H9 (cell line): ENCODE results near the gene FREM1. TPM values are rescaled to one million over a fixed set of nuclear protein-coding genes. Genes with fewer than 3 reads are reported as not detected.

ENCODE experiments used
- DNase-seq: peaks from one replicate; pipeline ENCODE4 v3.0.0-alpha.2; 2017
- H2AFZ ChIP-seq: one replicate; pipeline ENCODE4 v1.6.1; 2013; ENCODE audit warnings: mild to moderate bottlenecking, low read length, control low read depth, moderate library complexity
- H2AK5ac ChIP-seq: 2 replicates; pipeline ENCODE4 v1.6.1; 2013; ENCODE audit warnings: low read length, control low read depth, mixed read lengths; ENCODE audit not compliant: insufficient read length
- H2BK120ac ChIP-seq: one replicate; pipeline ENCODE4 v1.6.1; 2013; ENCODE audit warnings: low read depth, mild to moderate bottlenecking, low read length, control low read depth, inconsistent platforms; ENCODE audit not compliant: poor library complexity, severe bottlenecking
- H2BK12ac ChIP-seq: 2 replicates; pipeline ENCODE4 v1.6.1; 2013; ENCODE audit warnings: low read length, control low read depth, mixed read lengths, low read depth; ENCODE audit not compliant: insufficient read length
- H2BK15ac ChIP-seq: 2 replicates; pipeline ENCODE4 v1.6.1; 2013; ENCODE audit warnings: low read depth, low read length, control low read depth
- H2BK20ac ChIP-seq: one replicate; pipeline ENCODE4 v1.6.1; 2013; ENCODE audit warnings: low read depth, mild to moderate bottlenecking, low read length, control low read depth, inconsistent platforms; ENCODE audit not compliant: poor library complexity, severe bottlenecking
- H2BK5ac ChIP-seq: 2 replicates; pipeline ENCODE4 v1.6.1; 2013; ENCODE audit warnings: low read length, control low read depth, mixed read lengths; ENCODE audit not compliant: insufficient read length
- H3K14ac ChIP-seq: 2 replicates; pipeline ENCODE4 v1.6.1; 2013; ENCODE audit warnings: low read length, control low read depth; ENCODE audit not compliant: insufficient read depth
- H3K18ac ChIP-seq: 2 replicates; pipeline ENCODE4 v1.6.1; 2013; ENCODE audit warnings: low read depth, mild to moderate bottlenecking, mixed read lengths, low read length, control low read depth; ENCODE audit not compliant: insufficient read length
- H3K23ac ChIP-seq: 2 replicates; pipeline ENCODE4 v1.6.1; 2013; ENCODE audit warnings: low read length, control low read depth, mixed read lengths, low read depth; ENCODE audit not compliant: insufficient read length
- H3K23me2 ChIP-seq: 2 replicates; pipeline ENCODE4 v1.6.1; 2013; ENCODE audit warnings: low read depth, mild to moderate bottlenecking, mixed read lengths, low read length, control low read depth; ENCODE audit not compliant: insufficient read length, poor library complexity, severe bottlenecking
- H3K27ac ChIP-seq: 2 replicates; pipeline ENCODE4 v1.5.1; 2013; ENCODE audit warnings: low read length, control low read depth, mixed read lengths, low read depth; ENCODE audit not compliant: insufficient read length
- H3K27me3 ChIP-seq: 2 replicates; pipeline ENCODE4 v1.6.1; 2013; ENCODE audit warnings: low read length, control low read depth, inconsistent platforms; ENCODE audit not compliant: insufficient read depth
- H3K4ac ChIP-seq: 2 replicates; pipeline ENCODE4 v1.6.1; 2013; ENCODE audit warnings: low read depth, mild to moderate bottlenecking, control low read depth, inconsistent platforms, low read length, moderate library complexity
- H3K4me1 ChIP-seq: 2 replicates; pipeline ENCODE4 v1.6.1; 2013; ENCODE audit warnings: low read length, control low read depth, inconsistent platforms; ENCODE audit not compliant: insufficient read depth
- H3K4me2 ChIP-seq: 2 replicates; pipeline ENCODE4 v1.6.1; 2013; ENCODE audit warnings: low read length, control low read depth, mixed read lengths; ENCODE audit not compliant: insufficient read length, insufficient read depth
- H3K56ac ChIP-seq: 2 replicates; pipeline ENCODE4 v1.6.1; 2013; ENCODE audit warnings: low read depth, mild to moderate bottlenecking, mixed read lengths, low read length, control low read depth; ENCODE audit not compliant: insufficient read length
- H3K79me1 ChIP-seq: 2 replicates; pipeline ENCODE4 v1.6.1; 2013; ENCODE audit warnings: low read depth, mild to moderate bottlenecking, moderate library complexity, low read length, control low read depth, inconsistent platforms; ENCODE audit not compliant: insufficient read depth, poor library complexity, severe bottlenecking
- H3K79me2 ChIP-seq: 2 replicates; pipeline ENCODE4 v1.6.1; 2013; ENCODE audit warnings: low read length, control low read depth, inconsistent platforms; ENCODE audit not compliant: insufficient read depth
- H3K9ac ChIP-seq: 2 replicates; pipeline ENCODE4 v1.6.1; 2013; ENCODE audit warnings: low read length, control low read depth, mixed read lengths; ENCODE audit not compliant: insufficient read length; ENCODE audit errors: extremely low read depth
- H3K9me3 ChIP-seq: one replicate; pipeline ENCODE4 v1.6.1; 2013; ENCODE audit warnings: low read depth, low read length, inconsistent platforms; ENCODE audit not compliant: control insufficient read depth
- H3T11ph ChIP-seq: one replicate; pipeline ENCODE4 v1.6.1; 2013; ENCODE audit warnings: mild to moderate bottlenecking, low read length, control low read depth, inconsistent platforms
- H4K20me1 ChIP-seq: one replicate; pipeline ENCODE4 v1.6.1; 2013; ENCODE audit not compliant: control insufficient read depth, insufficient read length, insufficient read depth
- H4K5ac ChIP-seq: 2 replicates; pipeline ENCODE4 v1.6.1; 2013; ENCODE audit warnings: low read depth, mild to moderate bottlenecking, mixed read lengths, low read length, control low read depth; ENCODE audit not compliant: insufficient read length
- H4K8ac ChIP-seq: replicated peaks from 2 replicates; pipeline ENCODE4 v1.6.1; 2013; ENCODE audit warnings: low read length, control low read depth, mixed read lengths, low read depth; ENCODE audit not compliant: insufficient read length
- H4K91ac ChIP-seq: 2 replicates; pipeline ENCODE4 v1.6.1; 2013; ENCODE audit warnings: low read depth, mild to moderate bottlenecking, moderate library complexity, mixed read lengths, low read length, control low read depth; ENCODE audit not compliant: insufficient read length
- H3K27ac Mint-ChIP-seq, 3 experiments: 2 replicates in 2 of 3; 3 replicates in 1 of 3; pipeline ENCODE4 v1.8.0; 2020 to 2021; ENCODE audit warnings: mixed read lengths in 3 of 3, mild to moderate bottlenecking in 1 of 3, moderate library complexity in 1 of 3
- H3K27me3 Mint-ChIP-seq: 2 replicates; pipeline ENCODE4 v1.8.0; 2021; ENCODE audit warnings: low read depth, mild to moderate bottlenecking, moderate library complexity, mixed read lengths
- H3K36me3 Mint-ChIP-seq, 3 experiments: 2 replicates in 2 of 3; 3 replicates in 1 of 3; pipeline ENCODE4 v1.8.0; 2020 to 2021; ENCODE audit warnings: low read depth in 3 of 3, mixed read lengths in 3 of 3; ENCODE audit not compliant: insufficient read depth in 1 of 3
- H3K4me1 Mint-ChIP-seq, 2 experiments: 2 replicates each; pipeline ENCODE4 v1.8.0; 2020; ENCODE audit warnings: mixed read lengths in 2 of 2
- H3K4me3 Mint-ChIP-seq, 2 experiments: 2 replicates in 1 of 2; 3 replicates in 1 of 2; pipeline ENCODE4 v1.8.0; 2020 to 2021; ENCODE audit warnings: mild to moderate bottlenecking in 2 of 2, mixed read lengths in 2 of 2, moderate library complexity in 1 of 2
- H3K9me3 Mint-ChIP-seq, 2 experiments: 2 replicates in 1 of 2; 3 replicates in 1 of 2; pipeline ENCODE4 v1.8.0; 2020; ENCODE audit warnings: mild to moderate bottlenecking in 2 of 2, mixed read lengths in 2 of 2, moderate library complexity in 1 of 2
- CTCF ChIP-seq: fragments of 200-600 bp; sonication (generic); conservative IDR thresholded peaks from 3 replicates; pipeline ENCODE4 v1.8.0; 2021; ENCODE audit warnings: antibody characterized with exemption, mild to moderate bottlenecking
- total RNA-seq: library from RNA; stranded (reverse); gene quantifications from 2 replicates; pipeline ENCODE4 v1.2.1, GENCODE V29; 2021

Gene FREM1
- total RNA-seq, 1 experiment from 2014 or later = 0.44 TPM

- Histone ChIP-seq H2BK15ac (no peak overlapping the region), H3K56ac (no peak overlapping the region), H3K9ac (no peak overlapping the region), H3K4me1 (no peaks in the 10 kb centered on the region), H3K4ac (no peak overlapping the region), H3K79me1 (no peaks in the 10 kb centered on the region), H4K20me1 (no peaks in the 10 kb centered on the region), H3K4me2 (no peak overlapping the region), H4K8ac (no peak overlapping the region), H2AFZ (no peak overlapping the region), H2BK120ac (no peak overlapping the region), H2BK20ac (no peak overlapping the region), H2BK12ac (no peak overlapping the region), H3K79me2 (no peaks in the 10 kb centered on the region), H2BK5ac (no peak overlapping the region), H4K5ac (no peak overlapping the region), H3K27ac (no peak overlapping the region), H2AK5ac (no peak overlapping the region), H3K27me3 (no peaks in the 10 kb centered on the region), H3T11ph (no peak overlapping the region), H3K23ac (no peak overlapping the region), H3K14ac (no peak overlapping the region), H3K18ac (no peak overlapping the region), H3K9me3 (no peaks in the 10 kb centered on the region), H3K23me2 (no peaks in the 10 kb centered on the region), H4K91ac (no peak overlapping the region)
- Mint-ChIP-seq H3K27ac (no peak overlapping the region), H3K27me3 (no peaks in the 10 kb centered on the region), H3K9me3 (peaks cover 4 to 9% of the 10 kb centered on the region in 2 experiments; a peak in 2 of 5 replicates), H3K36me3 (peaks cover 0 to 9% (median 8%) of the 10 kb centered on the region in 3 experiments; a peak in 5 of 7 replicates), H3K4me1 (peaks cover 7 to 8% of the 10 kb centered on the region in 2 experiments), H3K4me3 (no peak overlapping the region)
- TF ChIP-seq CTCF = no peak
- no peak for DNase-seq
These were observed 98.4 kb downstream of the FREM1 start for GRCh38 chr9:14811844-14812243.
